ENCODE data around the gene ARHGAP22. TPM values are rescaled to one million over a fixed set of nuclear protein-coding genes. Genes with fewer than 3 reads are reported as not detected.

ARHGAP22 gene
- total and polyA plus RNA-seq, 11 donors = 1.1 to 9.5 (median 2.8) TPM

DNA sequence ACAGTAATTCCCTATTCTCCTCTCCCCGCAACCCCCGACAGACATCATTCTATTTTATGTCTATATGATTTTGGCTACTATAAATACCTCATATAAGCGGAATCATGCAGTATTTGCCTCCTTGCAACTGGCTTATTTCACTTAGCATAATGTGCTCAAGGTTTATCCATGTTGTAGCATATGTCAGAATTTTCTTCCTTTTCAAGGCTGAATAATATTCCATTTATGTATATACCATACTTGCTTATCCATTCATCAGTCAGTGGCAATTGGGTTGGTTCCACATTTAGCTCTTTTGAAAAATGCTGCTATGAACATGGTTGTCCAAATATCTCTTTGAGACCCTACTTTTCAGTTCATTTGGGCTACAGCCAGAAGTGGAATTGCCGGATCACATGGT lies 191.9 kb downstream of the ARHGAP22 start:
- no peak for TF ChIP-seq POLR2A (IDR thresholded peaks at IDR 0.05)
- TF ChIP-seq, protein P1, sequence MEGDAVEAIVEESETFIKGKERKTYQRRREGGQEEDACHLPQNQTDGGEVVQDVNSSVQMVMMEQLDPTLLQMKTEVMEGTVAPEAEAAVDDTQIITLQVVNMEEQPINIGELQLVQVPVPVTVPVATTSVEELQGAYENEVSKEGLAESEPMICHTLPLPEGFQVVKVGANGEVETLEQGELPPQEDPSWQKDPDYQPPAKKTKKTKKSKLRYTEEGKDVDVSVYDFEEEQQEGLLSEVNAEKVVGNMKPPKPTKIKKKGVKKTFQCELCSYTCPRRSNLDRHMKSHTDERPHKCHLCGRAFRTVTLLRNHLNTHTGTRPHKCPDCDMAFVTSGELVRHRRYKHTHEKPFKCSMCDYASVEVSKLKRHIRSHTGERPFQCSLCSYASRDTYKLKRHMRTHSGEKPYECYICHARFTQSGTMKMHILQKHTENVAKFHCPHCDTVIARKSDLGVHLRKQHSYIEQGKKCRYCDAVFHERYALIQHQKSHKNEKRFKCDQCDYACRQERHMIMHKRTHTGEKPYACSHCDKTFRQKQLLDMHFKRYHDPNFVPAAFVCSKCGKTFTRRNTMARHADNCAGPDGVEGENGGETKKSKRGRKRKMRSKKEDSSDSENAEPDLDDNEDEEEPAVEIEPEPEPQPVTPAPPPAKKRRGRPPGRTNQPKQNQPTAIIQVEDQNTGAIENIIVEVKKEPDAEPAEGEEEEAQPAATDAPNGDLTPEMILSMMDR (IDR thresholded peaks at IDR 0.05) = no peak
- no peak for ATAC-seq
- intact Hi-C loops (cut with DNase I) = loop anchor here in 1 of 10 donors (10.0 kb wide), 1 partner anchor 48 kb away; no protein-coding TSS in a partner anchor
- no peak for DNase-seq
- WGBS, 4 donors = 97 to 99% (median 98%) methylated on average over 4 of the region's 4 CpGs
- peaks cover 0 to 3% (median 0%) of the 10 kb centered on the region in 12 donors for H3K4me1 ChIP-seq
- peaks cover 0 to 39% (median 21%) of the 10 kb centered on the region in 9 donors for H3K36me3 ChIP-seq
- peaks cover 0 to 19% (median 9%) of the 10 kb centered on the region in 12 donors for H3K9me3 ChIP-seq
- H3K27ac ChIP-seq = no peak overlapping the region
- H3K27me3 ChIP-seq = no peaks in the 10 kb centered on the region
- no peak overlapping the region for H3K4me3 ChIP-seq

DNA sequence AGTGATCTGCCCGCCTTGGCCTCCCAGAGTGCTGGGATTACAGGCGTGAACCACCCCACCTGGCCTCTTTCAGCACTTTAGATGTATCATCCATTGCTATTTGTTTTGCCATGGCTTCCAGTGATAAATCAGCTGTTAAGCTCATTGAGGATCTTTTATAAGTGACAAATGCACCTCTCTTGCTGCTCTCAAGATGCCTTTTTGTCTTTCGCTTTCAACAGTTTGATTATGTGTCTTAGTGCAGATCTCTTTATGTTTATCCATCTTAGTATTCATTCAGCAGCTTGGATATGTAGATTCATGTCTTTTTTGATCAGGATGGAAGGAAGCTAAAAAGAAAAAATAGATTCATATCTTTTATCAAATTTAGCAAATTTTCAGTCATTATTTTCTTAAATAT lies 192.8 kb downstream of the ARHGAP22 start:
- Histone ChIP-seq H3K27ac (no peak overlapping the region), H3K9me3 (peaks cover 0 to 19% (median 9%) of the 10 kb centered on the region in 12 donors), H3K4me1 (peaks cover 0 to 3% (median 0%) of the 10 kb centered on the region in 12 donors), H3K4me3 (no peak overlapping the region), H3K27me3 (no peaks in the 10 kb centered on the region), H3K36me3 (peaks cover 0 to 39% (median 21%) of the 10 kb centered on the region in 9 donors)
- intact Hi-C loops (cut with DNase I) = loop anchor here in 1 of 10 donors (10.0 kb wide), 1 partner anchor 47 kb away; no protein-coding TSS in a partner anchor
- DNase-seq (no peak), ATAC-seq (no peak)
- 96 to 98% (median 98%) methylated on average over 3 of the region's 3 CpGs for WGBS, 4 donors
- no peak for TF ChIP-seq POLR2A (IDR thresholded peaks at IDR 0.05)
- TF ChIP-seq, protein P1 (IDR thresholded peaks at IDR 0.05) = no peak

DNA sequence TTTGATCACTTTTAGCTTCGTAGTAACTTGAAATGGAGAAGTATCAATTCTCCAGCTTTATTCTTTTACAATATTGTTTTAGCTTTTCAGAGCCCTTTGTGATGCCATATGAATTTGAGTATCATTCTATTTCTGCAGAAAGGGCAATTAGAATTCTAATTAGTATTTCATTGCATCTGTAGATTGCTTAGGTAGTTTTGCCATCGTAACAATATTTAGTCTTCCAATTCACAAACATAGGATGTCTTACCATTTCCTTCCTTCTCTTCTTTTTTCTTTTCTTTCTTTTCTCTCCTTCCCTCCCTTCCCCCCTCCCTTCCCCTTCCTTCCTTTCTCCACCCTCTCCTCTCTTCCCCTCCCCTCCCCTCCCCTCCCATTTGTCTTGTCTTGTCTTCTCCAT lies 193.4 kb downstream of the ARHGAP22 start:
- Histone ChIP-seq H3K4me1 (peaks cover 0 to 5% (median 0%) of the 10 kb centered on the region in 12 donors), H3K27me3 (no peaks in the 10 kb centered on the region), H3K9me3 (peaks cover 0 to 19% (median 9%) of the 10 kb centered on the region in 12 donors), H3K4me3 (no peak overlapping the region), H3K27ac (no peak overlapping the region), H3K36me3 (peaks cover 0 to 39% (median 21%) of the 10 kb centered on the region in 9 donors)
- WGBS, 4 donors = 94 to 98% (median 97%) methylated on average over 2 of the region's 2 CpGs
- intact Hi-C loops (cut with DNase I) = loop anchor here in 1 of 10 donors (10.0 kb wide), 1 partner anchor 47 kb away; no protein-coding TSS in a partner anchor
- no peak for TF ChIP-seq POLR2A (IDR thresholded peaks at IDR 0.05)
- TF ChIP-seq, protein P1 (IDR thresholded peaks at IDR 0.05) = no peak
- ATAC-seq (no peak), DNase-seq (no peak)

DNA sequence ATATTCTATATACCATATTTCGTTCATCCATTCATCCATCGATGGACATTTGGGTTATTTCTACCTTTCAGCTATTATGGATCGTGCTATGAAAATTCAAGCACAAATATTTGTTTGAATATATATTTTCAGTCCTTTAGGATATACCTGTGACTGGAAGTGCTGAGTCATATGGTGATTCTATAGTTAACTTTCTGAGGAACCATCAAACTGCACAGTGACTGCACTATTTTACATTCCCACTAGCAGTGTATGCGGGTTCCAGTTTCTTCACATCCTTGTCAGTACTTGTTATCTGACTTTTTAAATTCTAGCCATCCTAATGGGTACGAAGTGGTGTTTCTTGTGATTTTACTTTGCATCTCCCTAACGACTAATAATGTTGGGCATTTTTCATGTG lies 194.4 kb downstream of the ARHGAP22 start:
- Histone ChIP-seq H3K9me3 (peaks cover 0 to 19% (median 9%) of the 10 kb centered on the region in 12 donors), H3K27ac (no peak overlapping the region), H3K4me3 (no peak overlapping the region), H3K27me3 (no peaks in the 10 kb centered on the region), H3K36me3 (peaks cover 0 to 41% (median 21%) of the 10 kb centered on the region in 9 donors), H3K4me1 (peaks cover 0 to 7% (median 0%) of the 10 kb centered on the region in 12 donors)
- intact Hi-C loops (cut with DNase I) = loop anchor here in 1 of 10 donors (10.0 kb wide), 1 partner anchor 46 kb away; no protein-coding TSS in a partner anchor
- ATAC-seq (no peak), DNase-seq (no peak)
- TF ChIP-seq POLR2A (IDR thresholded peaks at IDR 0.05) = no peak
- TF ChIP-seq, protein P1 (IDR thresholded peaks at IDR 0.05) = no peak
- 95 to 98% (median 98%) methylated on average over 6 of the region's 6 CpGs for WGBS, 4 donors

Data from heart left ventricle (tissue), 16 donors.